Glomerular endothelial cell (primary cell): ENCODE results near the gene COQ9. TPM values are rescaled to one million over a fixed set of nuclear protein-coding genes. Genes with fewer than 3 reads are reported as not detected.

Experiments
- DNase-seq: peaks from one replicate; pipeline ENCODE4 v3.0.0-alpha.2; 2011; ENCODE audit warnings: low read depth, low spot score; ENCODE audit errors: extremely low read depth
- total RNA-seq: library from RNA; depleted of rRNA; stranded (reverse); fragments of >200 nt; gene quantifications from 2 replicates; pipeline ENCODE4 v1.2.3, GENCODE V29; 2015

Gene COQ9
- total RNA-seq, 1 donor from 2014 or later, result 41.7 TPM

DNA sequence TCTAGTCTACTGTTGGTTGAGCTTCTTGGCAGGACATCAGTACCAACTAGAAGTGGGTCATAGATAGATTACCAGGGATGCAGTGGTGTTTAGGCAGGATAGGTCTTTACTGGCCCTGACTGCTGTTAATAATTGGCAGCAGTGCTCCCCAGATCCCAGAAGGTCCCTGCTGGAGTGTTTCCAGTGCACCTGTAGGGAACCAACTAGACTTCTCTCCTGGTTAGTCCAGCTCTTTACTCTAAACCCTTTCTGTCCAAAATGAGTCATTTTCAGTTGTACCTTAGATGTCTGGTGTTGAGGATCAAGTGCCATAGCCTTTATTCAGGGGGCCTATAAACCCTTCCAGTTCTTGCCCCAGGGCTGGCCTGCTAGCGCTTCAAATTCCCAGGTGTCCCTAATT, 23.9 kb downstream of the COQ9 start:
- no peak for DNase-seq

DNA sequence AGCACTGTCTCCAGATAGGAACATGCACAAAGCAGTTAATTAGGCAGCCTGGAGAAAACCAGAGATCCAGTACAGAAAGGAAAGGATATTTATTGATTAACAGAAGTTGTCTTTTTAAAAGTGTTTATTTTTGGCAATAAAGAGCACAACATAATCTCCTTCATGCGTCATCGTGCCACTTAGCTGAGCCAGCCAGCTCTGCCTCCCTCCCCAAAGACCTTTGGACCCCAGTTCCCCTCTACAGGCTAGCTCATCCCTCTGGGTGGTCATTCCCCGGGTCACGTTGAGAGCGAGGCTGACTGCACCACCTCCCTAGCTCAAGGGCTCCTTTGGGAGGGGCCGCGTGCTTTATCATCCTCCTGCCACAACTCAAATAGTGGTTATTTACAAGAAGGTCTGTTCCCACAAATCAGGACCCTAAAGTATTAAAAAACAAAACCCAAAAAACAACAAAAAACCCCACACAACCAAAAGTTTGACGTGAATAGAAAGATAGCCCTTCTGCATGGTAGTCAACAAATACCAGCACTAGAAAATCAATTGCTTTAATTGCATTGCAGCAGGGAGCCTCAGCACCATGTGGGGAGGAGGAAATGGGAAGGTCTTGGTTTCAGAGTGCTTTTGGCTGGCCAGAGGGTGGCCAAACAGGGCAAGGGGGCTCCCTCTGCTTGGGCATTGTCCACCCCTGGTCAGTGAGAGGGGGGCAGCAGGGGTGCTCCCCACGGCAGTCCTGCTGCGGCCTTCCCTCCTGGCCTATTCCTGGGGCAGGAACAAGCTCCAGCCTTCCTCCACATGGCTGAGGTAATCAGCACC, 24.8 kb downstream of the COQ9 start:
- DNase-seq, result no peak

GRCh38 chr16:57472665-57473060, 25.4 kb downstream of the COQ9 start:
- DNase-seq, result no peak

GRCh38 chr16:57473176-57473840, 26.0 kb downstream of the COQ9 start:
- no peak for DNase-seq

DNA sequence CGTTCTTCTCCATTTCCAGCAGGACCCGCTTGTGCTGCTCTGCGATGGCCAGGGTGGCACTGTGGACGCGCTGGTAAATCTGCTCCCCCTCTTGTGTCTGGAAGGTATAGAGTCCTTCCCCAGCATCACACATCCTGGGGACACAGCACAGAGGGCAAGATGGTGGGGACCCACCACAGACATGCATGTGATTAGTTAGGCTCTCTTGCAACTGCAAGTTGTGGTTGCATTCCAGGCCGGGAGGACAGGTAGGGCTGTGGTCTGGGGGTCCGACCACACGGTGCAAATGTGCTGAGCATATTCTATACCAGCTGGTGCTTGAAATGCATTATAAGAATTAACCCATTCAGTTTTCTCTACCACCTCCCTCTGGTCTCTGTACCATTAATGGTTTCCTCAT, 26.6 kb downstream of the COQ9 start:
- no peak for DNase-seq

GRCh38 chr16:57474671-57475661, 27.7 kb downstream of the COQ9 start:
- DNase-seq, result no peak

GRCh38 chr16:57475711-57476339, 28.5 kb downstream of the COQ9 start:
- DNase-seq, result peak; percentile 22

DNA sequence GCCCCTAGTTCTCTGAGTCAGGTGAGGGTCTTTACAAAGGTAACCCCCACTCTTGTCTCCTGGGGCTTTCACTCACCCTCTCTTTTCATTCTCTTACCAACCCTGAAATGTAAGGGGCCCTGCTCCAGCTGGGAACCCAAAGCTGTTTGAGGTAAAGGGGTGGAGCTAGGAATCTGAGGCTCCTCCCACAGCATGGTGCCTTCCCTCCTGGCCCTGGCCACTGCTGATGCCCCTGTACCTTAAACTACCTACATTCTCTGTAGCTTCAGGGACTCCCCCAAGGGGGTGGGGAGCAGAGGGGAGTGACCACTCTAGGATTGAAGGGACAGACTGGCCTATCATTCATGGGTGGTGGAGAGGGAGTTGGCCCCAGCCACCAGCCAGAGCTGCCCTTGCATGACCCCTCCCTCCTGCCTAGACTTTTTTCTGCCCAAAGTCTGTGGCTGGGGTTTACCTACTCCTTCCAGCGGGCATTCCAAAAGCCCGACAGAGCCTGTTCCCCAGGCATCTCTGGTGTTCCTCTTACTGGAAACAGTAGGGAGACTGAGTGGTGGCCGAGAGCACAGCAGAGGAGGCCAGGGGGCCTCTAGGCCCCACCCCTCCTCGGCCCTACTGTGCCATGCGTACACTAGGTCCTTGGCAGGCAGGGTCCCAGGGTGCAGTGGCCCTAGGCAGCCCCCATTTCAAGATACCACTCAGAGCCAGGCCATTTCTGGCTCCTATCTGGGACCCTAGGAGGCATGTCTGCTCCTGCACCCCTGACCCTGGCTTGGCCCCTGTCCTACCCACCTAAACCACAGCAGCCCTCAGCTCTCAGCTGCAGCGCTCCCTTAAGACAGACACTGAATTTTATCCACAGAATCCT, 29.5 kb downstream of the COQ9 start:
- DNase-seq, result no peak

GRCh38 chr16:57477531-57478202, 30.4 kb downstream of the COQ9 start:
- no peak for DNase-seq

GRCh38 chr16:57478396-57479204, 31.3 kb downstream of the COQ9 start:
- no peak for DNase-seq

DNA sequence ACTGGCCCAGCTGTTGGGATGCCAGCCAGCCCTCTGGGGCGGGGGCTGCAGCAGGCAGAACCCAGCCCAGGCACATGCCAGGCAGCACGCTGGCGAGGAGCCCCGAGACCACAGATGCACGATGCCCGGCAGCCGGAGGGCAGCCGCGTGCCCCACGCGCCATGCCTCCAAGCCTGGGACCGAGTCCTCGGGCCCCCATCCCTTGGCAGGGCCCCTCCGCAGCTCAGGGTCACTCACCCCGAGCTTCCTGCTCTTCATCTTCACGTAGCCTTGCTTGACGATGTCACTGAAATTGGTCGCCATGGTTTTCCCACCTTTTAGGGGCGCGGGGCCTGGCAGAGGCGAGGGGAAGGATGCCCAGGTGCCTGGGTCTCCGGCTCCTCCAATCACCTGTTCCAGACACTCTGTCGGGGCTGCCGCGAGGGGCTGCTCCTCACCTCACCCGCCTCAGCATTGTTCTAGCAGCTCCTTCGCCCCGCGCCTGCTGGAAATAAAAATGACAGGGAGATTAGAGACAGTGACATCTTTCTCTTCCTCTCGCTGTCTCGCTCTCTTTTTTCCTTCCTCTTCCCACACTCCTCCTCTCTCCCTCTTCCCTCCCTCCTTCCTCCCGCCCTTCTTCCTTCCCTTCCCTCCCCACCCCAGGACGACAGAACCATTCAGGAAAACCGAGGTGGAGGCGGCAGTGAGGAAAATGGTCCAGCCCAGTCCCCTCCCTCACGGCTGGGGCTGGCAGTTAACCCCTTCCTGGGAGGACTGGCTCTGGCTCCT, 32.1 kb downstream of the COQ9 start:
- DNase-seq, result no peak

- DNase-seq, result no peak
Observed at GRCh38 chr16:57479976-57480753, 32.9 kb downstream of the COQ9 start.

DNA sequence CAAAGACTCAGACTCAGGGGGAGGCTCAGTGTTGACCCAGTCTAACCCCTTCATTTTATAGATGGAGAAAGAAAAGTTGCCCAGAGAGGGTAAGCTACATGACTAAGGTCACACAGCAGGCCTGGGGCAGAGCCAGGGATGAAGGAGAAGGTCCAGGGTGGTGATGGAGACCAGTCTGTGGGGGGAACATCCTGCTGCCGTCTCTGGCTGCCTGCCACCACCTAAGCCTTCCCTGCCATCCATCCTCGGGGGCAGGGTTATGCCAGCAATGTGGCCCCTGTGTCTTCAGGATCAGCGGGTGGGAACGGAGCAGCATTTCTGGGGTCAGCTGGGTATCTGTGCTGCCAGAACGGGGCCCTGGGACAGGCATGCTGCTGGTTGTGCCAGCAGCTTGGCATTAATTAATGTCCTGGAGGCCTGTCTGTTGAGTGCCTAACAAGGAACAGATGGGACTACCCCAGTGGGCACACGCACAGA, 33.5 kb downstream of the COQ9 start:
- DNase-seq, result no peak

GRCh38 chr16:57481421-57481820, 34.1 kb downstream of the COQ9 start:
- DNase-seq, result no peak

GRCh38 chr16:57482845-57483545, 35.7 kb downstream of the COQ9 start:
- DNase-seq, result no peak
